Kidney epithelial cell (primary cell): ENCODE measurements around the gene SH3BP5L. TPM values are rescaled to one million over a fixed set of nuclear protein-coding genes. Genes with fewer than 3 reads are reported as not detected.

ENCODE experiments used
- DNase-seq: peaks from one replicate; pipeline ENCODE4 v3.0.0-alpha.2; 2010; ENCODE audit warnings: low read depth
- H3K27me3 ChIP-seq: 2 replicates; pipeline ENCODE4 v1.6.0; 2011; ENCODE audit warnings: low read length; ENCODE audit not compliant: control insufficient read depth, insufficient read depth
- H3K36me3 ChIP-seq: 2 replicates; pipeline ENCODE4 v1.5.1; 2011; ENCODE audit warnings: low read length; ENCODE audit not compliant: control insufficient read depth, insufficient read depth
- H3K4me3 ChIP-seq: 2 replicates; pipeline ENCODE4 v1.5.1; 2011; ENCODE audit warnings: low read depth, mild to moderate bottlenecking, control low read depth, low read length
- CTCF ChIP-seq: IDR thresholded peaks from 2 replicates; pipeline ENCODE4 v1.5.1; 2011; ENCODE audit warnings: mild to moderate bottlenecking, moderate library complexity, low read length, control low read depth, inconsistent platforms; ENCODE audit not compliant: insufficient read depth, poor library complexity, severe bottlenecking
- total RNA-seq: library from RNA; depleted of rRNA; stranded (reverse); fragments of >200 nt; gene quantifications from 2 replicates; pipeline ENCODE4 v1.2.3, GENCODE V29; 2015

SH3BP5L gene
- total RNA-seq, 1 donor from 2014 or later, result 36.1 TPM

- H3K36me3 ChIP-seq, result no peaks in the 10 kb centered on the region
- H3K4me3 ChIP-seq, result no peak overlapping the region
- no peaks in the 10 kb centered on the region for H3K27me3 ChIP-seq
- no peak for TF ChIP-seq CTCF
- no peak for DNase-seq
These were observed 3.1 kb upstream of the SH3BP5L start for GRCh38 chr1:248828845-248829244.

- no peak for DNase-seq
- peak overlapping the region; percentile 71 for H3K4me3 ChIP-seq
- H3K36me3 ChIP-seq, result no peaks in the 10 kb centered on the region
- no peak for TF ChIP-seq CTCF
- no peaks in the 10 kb centered on the region for H3K27me3 ChIP-seq
These were observed 174 bp downstream of the SH3BP5L start for GRCh38 chr1:248825573-248825908.

GRCh38 chr1:248825136-248825535 is 579 bp downstream of the SH3BP5L start:
- DNase-seq, result no peak

GRCh38 chr1:248824701-248825100 is 1.0 kb downstream of the SH3BP5L start:
- Histone ChIP-seq H3K27me3 (no peaks in the 10 kb centered on the region), H3K36me3 (no peaks in the 10 kb centered on the region), H3K4me3 (peak overlapping the region; percentile 71)
- no peak for DNase-seq
- TF ChIP-seq CTCF, result no peak

More at GRCh38 chr1:248825136-248825535, 579 bp downstream of the SH3BP5L start:
- Histone ChIP-seq H3K4me3 (peak overlapping the region; percentile 71), H3K36me3 (no peaks in the 10 kb centered on the region), H3K27me3 (no peaks in the 10 kb centered on the region)
- no peak for TF ChIP-seq CTCF

GRCh38 chr1:248824301-248824700 is 1.4 kb downstream of the SH3BP5L start:
- no peak for TF ChIP-seq CTCF
- Histone ChIP-seq H3K27me3 (no peaks in the 10 kb centered on the region), H3K36me3 (no peaks in the 10 kb centered on the region), H3K4me3 (no peak overlapping the region)
- no peak for DNase-seq

- Histone ChIP-seq H3K4me3 (no peak overlapping the region), H3K36me3 (no peaks in the 10 kb centered on the region), H3K27me3 (no peaks in the 10 kb centered on the region)
- TF ChIP-seq CTCF, result no peak
- no peak for DNase-seq
These were observed 2.2 kb downstream of the SH3BP5L start for GRCh38 chr1:248823517-248824001.
